GM23338 (cell line): Measurements from ENCODE around the gene CAMTA1. TPM values are rescaled to one million over a fixed set of nuclear protein-coding genes. Genes with fewer than 3 reads are reported as not detected.

Experiments
- ATAC-seq: fragments of 200-7000 bp; cut with Tn5 transposase; 3 replicates; pipeline ENCODE4 v1.9.1; 2020
- DNase-seq: peaks from one replicate; pipeline ENCODE4 v3.0.0-alpha.2; 2015; ENCODE audit warnings: low spot score
- H2AFZ ChIP-seq: fragments of 200-600 bp; sonication (generic); 2 replicates; pipeline ENCODE4 v1.8.0; 2016; ENCODE audit warnings: antibody characterized with exemption, mild to moderate bottlenecking, moderate library complexity
- H3F3A ChIP-seq: fragments of 200-600 bp; sonication (generic); replicated peaks from 2 replicates; pipeline ENCODE4 v1.8.0; 2017; ENCODE audit warnings: antibody characterized with exemption, mixed run types, low read depth
- H3K27ac ChIP-seq: fragments of 200-600 bp; sonication (generic); 2 replicates; pipeline ENCODE4 v1.6.1; 2016; ENCODE audit warnings: low read depth
- H3K27me3 ChIP-seq: fragments of 200-600 bp; sonication (generic); 2 replicates; pipeline ENCODE4 v1.8.0; 2016; ENCODE audit warnings: mild to moderate bottlenecking, mixed run types, moderate library complexity; ENCODE audit not compliant: insufficient read depth
- H3K36me3 ChIP-seq: fragments of 200-600 bp; sonication (generic); 2 replicates; pipeline ENCODE4 v1.8.0; 2016; ENCODE audit warnings: mild to moderate bottlenecking; ENCODE audit not compliant: insufficient read depth
- H3K4me1 ChIP-seq: fragments of 200-600 bp; sonication (generic); 2 replicates; pipeline ENCODE4 v1.8.0; 2016; ENCODE audit warnings: mild to moderate bottlenecking, moderate library complexity; ENCODE audit not compliant: insufficient read depth
- H3K4me2 ChIP-seq: fragments of 200-600 bp; sonication (generic); 2 replicates; pipeline ENCODE4 v1.7.1; 2017; ENCODE audit warnings: mixed run types
- H3K4me3 ChIP-seq: fragments of 200-600 bp; sonication (generic); 2 replicates; pipeline ENCODE4 v1.6.1; 2016; ENCODE audit warnings: mixed run types
- H3K79me2 ChIP-seq: fragments of 200-600 bp; sonication (generic); replicated peaks from 2 replicates; pipeline ENCODE4 v1.8.0; 2017; ENCODE audit warnings: mild to moderate bottlenecking; ENCODE audit not compliant: insufficient read depth
- H3K9me2 ChIP-seq: fragments of 200-600 bp; sonication (generic); 2 replicates; pipeline ENCODE4 v1.8.0; 2017; ENCODE audit not compliant: insufficient read depth
- H4K20me1 ChIP-seq: fragments of 200-600 bp; sonication (generic); replicated peaks from 2 replicates; pipeline ENCODE4 v1.8.0; 2017; ENCODE audit warnings: mild to moderate bottlenecking; ENCODE audit not compliant: insufficient read depth
- H3K27ac Mint-ChIP-seq: 2 replicates; pipeline ENCODE4 v1.8.0; 2020; ENCODE audit warnings: inconsistent platforms, mild to moderate bottlenecking, moderate library complexity, mixed read lengths
- H3K27me3 Mint-ChIP-seq: 3 replicates; pipeline ENCODE4 v1.8.0; 2022; ENCODE audit warnings: low read depth, mild to moderate bottlenecking, moderate library complexity, mixed read lengths, inconsistent platforms; ENCODE audit not compliant: insufficient read depth, poor library complexity
- H3K36me3 Mint-ChIP-seq: 3 replicates; pipeline ENCODE4 v1.8.0; 2021; ENCODE audit warnings: low read depth, mild to moderate bottlenecking, inconsistent platforms, moderate library complexity, mixed read lengths
- H3K4me1 Mint-ChIP-seq: 3 replicates; pipeline ENCODE4 v1.8.0; 2020; ENCODE audit warnings: mild to moderate bottlenecking, inconsistent platforms, mixed read lengths
- H3K4me3 Mint-ChIP-seq: 3 replicates; pipeline ENCODE4 v1.8.0; 2021; ENCODE audit warnings: moderate library complexity, mild to moderate bottlenecking, inconsistent platforms, mixed read lengths
- H3K9me3 Mint-ChIP-seq: 3 replicates; pipeline ENCODE4 v1.8.0; 2020; ENCODE audit warnings: moderate library complexity, mild to moderate bottlenecking, inconsistent platforms, mixed read lengths
- CREB1 ChIP-seq: fragments of 250-450 bp; sonication (Bioruptor Pico); IDR thresholded peaks from 2 replicates; pipeline ENCODE4 v1.5.0; 2020; ENCODE audit warnings: low read depth, mild to moderate bottlenecking, moderate library complexity
- EZH2phosphoT487 ChIP-seq: fragments of 200-600 bp; sonication (generic); IDR thresholded peaks from one replicate; pipeline ENCODE4 v1.8.1; 2018; ENCODE audit warnings: antibody characterized with exemption; ENCODE audit not compliant: unreplicated experiment
- JUNB ChIP-seq: IDR thresholded peaks from one replicate; pipeline ENCODE4 v1.6.1; 2016; ENCODE audit warnings: antibody characterized with exemption; ENCODE audit not compliant: unreplicated experiment
- POLR2AphosphoS5 ChIP-seq: IDR thresholded peaks from 2 replicates; pipeline ENCODE4 v1.6.1; 2016; ENCODE audit warnings: antibody characterized with exemption, low read depth
- STAT1 ChIP-seq: IDR thresholded peaks from one replicate; pipeline ENCODE4 v1.6.1; 2016; ENCODE audit warnings: antibody characterized with exemption; ENCODE audit not compliant: unreplicated experiment
- ZNF114 ChIP-seq: fragments of 250-450 bp; sonication (Bioruptor Pico); IDR thresholded peaks from 2 replicates; pipeline ENCODE4 v1.5.0; 2020; ENCODE audit warnings: mild to moderate bottlenecking, moderate library complexity
- ZNF331 ChIP-seq: fragments of 250-450 bp; sonication (Bioruptor Pico); IDR thresholded peaks from 2 replicates; pipeline ENCODE4 v1.5.0; 2020; ENCODE audit warnings: low read depth, mild to moderate bottlenecking, moderate library complexity
- polyA plus RNA-seq: library from polyadenylated mRNA; unstranded; fragments of >200 nt; fragmentation: Nextera tagmentation; extraction: Ambion mirVana; gene quantifications from 2 replicates; pipeline ENCODE4 v1.2.1, GENCODE V29; 2016
- total RNA-seq: library from RNA; depleted of rRNA; stranded (reverse); fragments of >200 nt; shearing (Covaris generic); gene quantifications from 2 replicates; pipeline ENCODE4 v1.2.3, GENCODE V29; 2014
- TF ChIP-seq, protein P1 (sequence below): IDR thresholded peaks from one replicate; pipeline ENCODE4 v1.6.1; 2018; ENCODE audit warnings: antibody characterized with exemption; ENCODE audit not compliant: unreplicated experiment
- TF ChIP-seq, protein P2 (sequence below), 2 experiments: fragments of 200-600 bp in 1 of 2; sonication (generic) in 1 of 2; conservative IDR thresholded peaks; 2 replicates each; pipeline versions ENCODE4 v1.5.1 to v1.6.1; 2016 to 2017; ENCODE audit warnings: antibody characterized with exemption in 2 of 2, low read depth in 2 of 2, mild to moderate bottlenecking in 2 of 2, moderate library complexity in 1 of 2
- TF ChIP-seq, protein P3 (sequence below): IDR thresholded peaks from 2 replicates; pipeline ENCODE4 v1.6.1; 2016; ENCODE audit warnings: antibody characterized with exemption
- TF ChIP-seq, protein P4 (sequence below): fragments of 250-450 bp; sonication (Bioruptor Pico); IDR thresholded peaks from 2 replicates; pipeline ENCODE4 v1.5.0; 2020; ENCODE audit warnings: mild to moderate bottlenecking, moderate library complexity

Gene CAMTA1
- total and polyA plus RNA-seq, 2 experiments from 2014 or later: 115 to 519 TPM

DNA sequence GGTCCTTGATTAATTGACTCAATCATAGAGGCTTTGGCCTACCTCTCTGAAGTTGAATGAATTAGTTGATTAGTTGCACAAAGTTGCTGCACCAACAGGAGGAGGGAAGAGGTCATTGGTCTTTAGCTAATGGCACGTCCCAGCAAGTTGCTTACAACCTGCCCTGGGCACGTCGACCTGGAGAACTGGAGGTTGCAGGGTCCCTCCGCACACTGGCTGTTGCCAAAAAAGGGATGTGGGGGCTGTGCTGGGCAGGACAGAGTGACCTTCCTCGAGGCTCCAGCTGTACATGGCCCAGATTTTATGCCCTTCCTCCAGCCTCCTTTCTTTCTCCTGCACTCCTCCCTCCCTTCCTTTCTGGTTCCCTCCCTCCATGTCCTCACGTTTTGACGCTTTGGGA, 755.6 kb downstream of the CAMTA1 start:
- Histone ChIP-seq H3K27ac (no peak overlapping the region), H3K79me2 (no peaks in the 10 kb centered on the region), H4K20me1 (no peaks in the 10 kb centered on the region), H2AFZ (no peak overlapping the region), H3K4me3 (no peak overlapping the region), H3F3A (no peaks in the 10 kb centered on the region), H3K36me3 (no peaks in the 10 kb centered on the region), H3K27me3 (no peaks in the 10 kb centered on the region; the same call in 1 of the 2 replicates), H3K9me2 (no peaks in the 10 kb centered on the region), H3K4me1 (peaks cover 28% of the 10 kb centered on the region), H3K4me2 (no peak overlapping the region)
- no peak overlapping the region for H3K4me3 Mint-ChIP-seq
- peaks cover 19% of the 10 kb centered on the region for H3K27me3 Mint-ChIP-seq
- no peaks in the 10 kb centered on the region for H3K36me3 Mint-ChIP-seq
- H3K4me1 Mint-ChIP-seq: peaks cover 41% of the 10 kb centered on the region
- DNase-seq: no peak
- H3K9me3 Mint-ChIP-seq: no peaks in the 10 kb centered on the region
- H3K27ac Mint-ChIP-seq: no peak overlapping the region
- ATAC-seq: no peak
- TF ChIP-seq, protein P1, sequence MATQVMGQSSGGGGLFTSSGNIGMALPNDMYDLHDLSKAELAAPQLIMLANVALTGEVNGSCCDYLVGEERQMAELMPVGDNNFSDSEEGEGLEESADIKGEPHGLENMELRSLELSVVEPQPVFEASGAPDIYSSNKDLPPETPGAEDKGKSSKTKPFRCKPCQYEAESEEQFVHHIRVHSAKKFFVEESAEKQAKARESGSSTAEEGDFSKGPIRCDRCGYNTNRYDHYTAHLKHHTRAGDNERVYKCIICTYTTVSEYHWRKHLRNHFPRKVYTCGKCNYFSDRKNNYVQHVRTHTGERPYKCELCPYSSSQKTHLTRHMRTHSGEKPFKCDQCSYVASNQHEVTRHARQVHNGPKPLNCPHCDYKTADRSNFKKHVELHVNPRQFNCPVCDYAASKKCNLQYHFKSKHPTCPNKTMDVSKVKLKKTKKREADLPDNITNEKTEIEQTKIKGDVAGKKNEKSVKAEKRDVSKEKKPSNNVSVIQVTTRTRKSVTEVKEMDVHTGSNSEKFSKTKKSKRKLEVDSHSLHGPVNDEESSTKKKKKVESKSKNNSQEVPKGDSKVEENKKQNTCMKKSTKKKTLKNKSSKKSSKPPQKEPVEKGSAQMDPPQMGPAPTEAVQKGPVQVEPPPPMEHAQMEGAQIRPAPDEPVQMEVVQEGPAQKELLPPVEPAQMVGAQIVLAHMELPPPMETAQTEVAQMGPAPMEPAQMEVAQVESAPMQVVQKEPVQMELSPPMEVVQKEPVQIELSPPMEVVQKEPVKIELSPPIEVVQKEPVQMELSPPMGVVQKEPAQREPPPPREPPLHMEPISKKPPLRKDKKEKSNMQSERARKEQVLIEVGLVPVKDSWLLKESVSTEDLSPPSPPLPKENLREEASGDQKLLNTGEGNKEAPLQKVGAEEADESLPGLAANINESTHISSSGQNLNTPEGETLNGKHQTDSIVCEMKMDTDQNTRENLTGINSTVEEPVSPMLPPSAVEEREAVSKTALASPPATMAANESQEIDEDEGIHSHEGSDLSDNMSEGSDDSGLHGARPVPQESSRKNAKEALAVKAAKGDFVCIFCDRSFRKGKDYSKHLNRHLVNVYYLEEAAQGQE: no peak
- TF ChIP-seq, protein P2, sequence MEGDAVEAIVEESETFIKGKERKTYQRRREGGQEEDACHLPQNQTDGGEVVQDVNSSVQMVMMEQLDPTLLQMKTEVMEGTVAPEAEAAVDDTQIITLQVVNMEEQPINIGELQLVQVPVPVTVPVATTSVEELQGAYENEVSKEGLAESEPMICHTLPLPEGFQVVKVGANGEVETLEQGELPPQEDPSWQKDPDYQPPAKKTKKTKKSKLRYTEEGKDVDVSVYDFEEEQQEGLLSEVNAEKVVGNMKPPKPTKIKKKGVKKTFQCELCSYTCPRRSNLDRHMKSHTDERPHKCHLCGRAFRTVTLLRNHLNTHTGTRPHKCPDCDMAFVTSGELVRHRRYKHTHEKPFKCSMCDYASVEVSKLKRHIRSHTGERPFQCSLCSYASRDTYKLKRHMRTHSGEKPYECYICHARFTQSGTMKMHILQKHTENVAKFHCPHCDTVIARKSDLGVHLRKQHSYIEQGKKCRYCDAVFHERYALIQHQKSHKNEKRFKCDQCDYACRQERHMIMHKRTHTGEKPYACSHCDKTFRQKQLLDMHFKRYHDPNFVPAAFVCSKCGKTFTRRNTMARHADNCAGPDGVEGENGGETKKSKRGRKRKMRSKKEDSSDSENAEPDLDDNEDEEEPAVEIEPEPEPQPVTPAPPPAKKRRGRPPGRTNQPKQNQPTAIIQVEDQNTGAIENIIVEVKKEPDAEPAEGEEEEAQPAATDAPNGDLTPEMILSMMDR (conservative IDR thresholded peaks at IDR 0.05; ENCODE audit: low read depth in 2 of 2): no peak
- no peak for TF ChIP-seq JUNB
- no peak for TF ChIP-seq CREB1
- TF ChIP-seq POLR2AphosphoS5: no peak
- TF ChIP-seq EZH2phosphoT487: no peak
- no peak for TF ChIP-seq STAT1
- TF ChIP-seq, protein P3, sequence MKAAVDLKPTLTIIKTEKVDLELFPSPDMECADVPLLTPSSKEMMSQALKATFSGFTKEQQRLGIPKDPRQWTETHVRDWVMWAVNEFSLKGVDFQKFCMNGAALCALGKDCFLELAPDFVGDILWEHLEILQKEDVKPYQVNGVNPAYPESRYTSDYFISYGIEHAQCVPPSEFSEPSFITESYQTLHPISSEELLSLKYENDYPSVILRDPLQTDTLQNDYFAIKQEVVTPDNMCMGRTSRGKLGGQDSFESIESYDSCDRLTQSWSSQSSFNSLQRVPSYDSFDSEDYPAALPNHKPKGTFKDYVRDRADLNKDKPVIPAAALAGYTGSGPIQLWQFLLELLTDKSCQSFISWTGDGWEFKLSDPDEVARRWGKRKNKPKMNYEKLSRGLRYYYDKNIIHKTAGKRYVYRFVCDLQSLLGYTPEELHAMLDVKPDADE: no peak
- TF ChIP-seq, protein P4, sequence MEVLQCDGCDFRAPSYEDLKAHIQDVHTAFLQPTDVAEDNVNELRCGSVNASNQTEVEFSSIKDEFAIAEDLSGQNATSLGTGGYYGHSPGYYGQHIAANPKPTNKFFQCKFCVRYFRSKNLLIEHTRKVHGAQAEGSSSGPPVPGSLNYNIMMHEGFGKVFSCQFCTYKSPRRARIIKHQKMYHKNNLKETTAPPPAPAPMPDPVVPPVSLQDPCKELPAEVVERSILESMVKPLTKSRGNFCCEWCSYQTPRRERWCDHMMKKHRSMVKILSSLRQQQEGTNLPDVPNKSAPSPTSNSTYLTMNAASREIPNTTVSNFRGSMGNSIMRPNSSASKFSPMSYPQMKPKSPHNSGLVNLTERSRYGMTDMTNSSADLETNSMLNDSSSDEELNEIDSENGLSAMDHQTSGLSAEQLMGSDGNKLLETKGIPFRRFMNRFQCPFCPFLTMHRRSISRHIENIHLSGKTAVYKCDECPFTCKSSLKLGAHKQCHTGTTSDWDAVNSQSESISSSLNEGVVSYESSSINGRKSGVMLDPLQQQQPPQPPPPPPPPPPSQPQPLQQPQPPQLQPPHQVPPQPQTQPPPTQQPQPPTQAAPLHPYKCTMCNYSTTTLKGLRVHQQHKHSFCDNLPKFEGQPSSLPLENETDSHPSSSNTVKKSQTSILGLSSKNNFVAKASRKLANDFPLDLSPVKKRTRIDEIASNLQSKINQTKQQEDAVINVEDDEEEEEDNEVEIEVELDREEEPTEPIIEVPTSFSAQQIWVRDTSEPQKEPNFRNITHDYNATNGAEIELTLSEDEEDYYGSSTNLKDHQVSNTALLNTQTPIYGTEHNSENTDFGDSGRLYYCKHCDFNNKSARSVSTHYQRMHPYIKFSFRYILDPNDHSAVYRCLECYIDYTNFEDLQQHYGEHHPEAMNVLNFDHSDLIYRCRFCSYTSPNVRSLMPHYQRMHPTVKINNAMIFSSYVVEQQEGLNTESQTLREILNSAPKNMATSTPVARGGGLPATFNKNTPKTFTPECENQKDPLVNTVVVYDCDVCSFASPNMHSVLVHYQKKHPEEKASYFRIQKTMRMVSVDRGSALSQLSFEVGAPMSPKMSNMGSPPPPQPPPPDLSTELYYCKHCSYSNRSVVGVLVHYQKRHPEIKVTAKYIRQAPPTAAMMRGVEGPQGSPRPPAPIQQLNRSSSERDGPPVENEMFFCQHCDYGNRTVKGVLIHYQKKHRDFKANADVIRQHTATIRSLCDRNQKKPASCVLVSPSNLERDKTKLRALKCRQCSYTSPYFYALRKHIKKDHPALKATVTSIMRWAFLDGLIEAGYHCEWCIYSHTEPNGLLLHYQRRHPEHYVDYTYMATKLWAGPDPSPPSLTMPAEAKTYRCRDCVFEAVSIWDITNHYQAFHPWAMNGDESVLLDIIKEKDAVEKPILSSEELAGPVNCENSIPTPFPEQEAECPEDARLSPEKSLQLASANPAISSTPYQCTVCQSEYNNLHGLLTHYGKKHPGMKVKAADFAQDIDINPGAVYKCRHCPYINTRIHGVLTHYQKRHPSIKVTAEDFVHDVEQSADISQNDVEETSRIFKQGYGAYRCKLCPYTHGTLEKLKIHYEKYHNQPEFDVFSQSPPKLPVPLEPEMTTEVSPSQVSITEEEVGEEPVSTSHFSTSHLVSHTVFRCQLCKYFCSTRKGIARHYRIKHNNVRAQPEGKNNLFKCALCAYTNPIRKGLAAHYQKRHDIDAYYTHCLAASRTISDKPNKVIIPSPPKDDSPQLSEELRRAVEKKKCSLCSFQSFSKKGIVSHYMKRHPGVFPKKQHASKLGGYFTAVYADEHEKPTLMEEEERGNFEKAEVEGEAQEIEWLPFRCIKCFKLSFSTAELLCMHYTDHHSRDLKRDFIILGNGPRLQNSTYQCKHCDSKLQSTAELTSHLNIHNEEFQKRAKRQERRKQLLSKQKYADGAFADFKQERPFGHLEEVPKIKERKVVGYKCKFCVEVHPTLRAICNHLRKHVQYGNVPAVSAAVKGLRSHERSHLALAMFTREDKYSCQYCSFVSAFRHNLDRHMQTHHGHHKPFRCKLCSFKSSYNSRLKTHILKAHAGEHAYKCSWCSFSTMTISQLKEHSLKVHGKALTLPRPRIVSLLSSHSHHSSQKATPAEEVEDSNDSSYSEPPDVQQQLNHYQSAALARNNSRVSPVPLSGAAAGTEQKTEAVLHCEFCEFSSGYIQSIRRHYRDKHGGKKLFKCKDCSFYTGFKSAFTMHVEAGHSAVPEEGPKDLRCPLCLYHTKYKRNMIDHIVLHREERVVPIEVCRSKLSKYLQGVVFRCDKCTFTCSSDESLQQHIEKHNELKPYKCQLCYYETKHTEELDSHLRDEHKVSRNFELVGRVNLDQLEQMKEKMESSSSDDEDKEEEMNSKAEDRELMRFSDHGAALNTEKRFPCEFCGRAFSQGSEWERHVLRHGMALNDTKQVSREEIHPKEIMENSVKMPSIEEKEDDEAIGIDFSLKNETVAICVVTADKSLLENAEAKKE (CRISPR knock-in tag): no peak
- TF ChIP-seq ZNF331: no peak
- no peak for TF ChIP-seq ZNF114 (CRISPR knock-in tag)
